C4-2B (cell line): ENCODE measurements around the gene SYS1.

Source experiments
- CTCF ChIP-seq: fragments of 450-650 bp; conservative IDR thresholded peaks from 2 replicates; pipeline ENCODE4 v1.5.1; 2017; ENCODE audit warnings: mild to moderate bottlenecking
- ZFX ChIP-seq: fragments of 450-650 bp; IDR thresholded peaks from 2 replicates; pipeline ENCODE4 v1.6.1; 2017

- TF ChIP-seq CTCF (no peak), ZFX (no peak)
Observed at GRCh38 chr20:45346291-45346718, 16.7 kb upstream of the SYS1 start.
